GM18909 (cell line): Measurements from ENCODE around the gene MRPL12.

Experiments used
- ATAC-seq: cut with Tn5 transposase; IDR thresholded peaks from one replicate; pipeline ENCODE4 v1.9.1; 2021; ENCODE audit warnings: mild to moderate bottlenecking; ENCODE audit not compliant: unreplicated experiment, poor library complexity

The MRPL12 gene

DNA sequence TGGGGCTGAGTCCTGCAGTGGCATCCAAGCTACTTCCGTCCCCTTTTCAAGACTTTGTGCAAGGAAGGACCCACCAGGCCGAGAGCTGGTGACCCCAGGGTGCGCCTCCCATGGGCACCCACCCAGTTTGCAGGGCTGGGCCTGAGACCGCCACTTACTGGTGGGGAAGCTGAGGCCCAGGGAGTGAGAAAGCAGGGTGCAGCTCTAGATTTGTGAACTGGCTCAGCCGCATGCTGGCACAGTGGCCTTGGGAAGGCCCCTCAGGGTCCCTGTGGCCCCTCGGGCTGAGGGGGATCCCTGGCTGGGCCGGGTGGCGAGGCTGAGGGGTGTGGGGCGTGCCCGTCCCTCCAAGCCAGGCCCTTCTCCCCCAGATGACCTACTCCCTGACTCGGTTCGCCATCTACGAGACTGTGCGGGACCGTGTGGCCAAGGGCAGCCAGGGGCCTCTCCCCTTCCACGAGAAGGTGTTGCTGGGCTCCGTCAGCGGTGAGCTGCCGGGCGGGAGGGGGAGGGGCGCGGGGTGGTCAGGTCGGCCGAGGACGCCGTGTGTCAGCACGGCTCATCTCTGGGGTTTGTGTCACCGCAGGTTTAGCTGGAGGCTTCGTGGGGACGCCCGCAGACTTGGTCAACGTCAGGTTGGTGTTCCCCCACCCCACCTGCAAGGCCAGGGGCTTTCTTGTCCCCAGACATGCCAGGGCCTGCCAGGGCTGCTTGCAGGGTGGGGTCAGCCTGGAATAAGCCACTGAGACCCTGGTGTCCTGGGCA, 12.1 kb downstream of the MRPL12 start:
- no peak for ATAC-seq

DNA sequence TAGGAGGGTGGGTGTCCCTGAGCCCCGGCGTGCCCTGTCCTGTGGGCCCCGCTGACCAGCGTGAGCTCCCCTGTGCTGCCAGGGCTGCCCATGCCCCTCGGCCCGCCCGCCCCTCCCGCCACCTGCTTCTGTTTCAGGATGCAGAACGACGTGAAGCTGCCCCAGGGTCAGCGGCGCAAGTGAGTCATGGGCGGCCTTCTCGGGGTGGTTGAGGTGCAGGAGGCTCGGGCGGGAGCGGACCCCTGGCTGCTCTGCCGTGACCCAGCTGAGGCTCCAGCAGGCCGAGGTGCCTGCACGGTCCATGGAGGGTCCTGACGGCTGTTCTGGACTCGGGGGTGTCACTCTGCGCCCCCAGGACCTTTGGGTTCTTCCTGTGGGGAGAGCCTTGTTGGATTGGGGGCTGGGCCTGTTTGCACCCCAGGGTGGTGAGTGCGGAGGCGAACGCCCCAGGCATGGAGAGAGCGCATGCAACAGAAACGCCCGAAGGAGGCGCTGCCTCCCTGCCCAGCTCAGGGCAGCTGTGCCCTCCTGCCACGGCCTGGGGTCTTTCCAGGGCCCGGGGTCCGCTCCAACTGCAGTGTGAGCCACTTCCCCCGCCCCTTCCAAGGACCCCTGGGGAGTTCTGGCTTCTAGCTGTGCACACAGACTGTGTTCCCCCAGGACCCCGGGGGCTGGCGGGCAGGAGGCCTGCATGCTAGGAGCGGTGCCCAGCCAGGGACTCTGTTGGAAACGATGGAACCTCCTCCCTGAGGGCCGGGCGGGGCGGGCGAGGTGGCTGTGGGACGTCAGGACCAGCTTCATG, 12.9 kb downstream of the MRPL12 start:
- ATAC-seq: no peak

DNA sequence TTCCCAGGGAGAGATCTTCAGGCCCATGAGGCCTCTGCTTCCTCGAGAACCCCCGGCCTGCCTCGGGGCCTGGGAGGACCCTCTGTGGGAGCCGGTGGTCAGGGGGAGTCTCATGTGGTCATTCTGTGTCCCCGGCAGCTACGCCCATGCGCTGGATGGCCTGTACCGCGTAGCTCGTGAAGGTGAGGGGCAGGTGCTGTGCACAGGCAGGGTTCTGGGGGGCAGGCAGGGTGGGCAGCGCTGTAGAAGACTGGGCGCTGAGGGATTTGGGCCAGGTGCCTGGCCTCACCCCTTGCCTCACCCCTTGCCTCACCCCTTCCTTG, 13.5 kb downstream of the MRPL12 start:
- no peak for ATAC-seq

DNA sequence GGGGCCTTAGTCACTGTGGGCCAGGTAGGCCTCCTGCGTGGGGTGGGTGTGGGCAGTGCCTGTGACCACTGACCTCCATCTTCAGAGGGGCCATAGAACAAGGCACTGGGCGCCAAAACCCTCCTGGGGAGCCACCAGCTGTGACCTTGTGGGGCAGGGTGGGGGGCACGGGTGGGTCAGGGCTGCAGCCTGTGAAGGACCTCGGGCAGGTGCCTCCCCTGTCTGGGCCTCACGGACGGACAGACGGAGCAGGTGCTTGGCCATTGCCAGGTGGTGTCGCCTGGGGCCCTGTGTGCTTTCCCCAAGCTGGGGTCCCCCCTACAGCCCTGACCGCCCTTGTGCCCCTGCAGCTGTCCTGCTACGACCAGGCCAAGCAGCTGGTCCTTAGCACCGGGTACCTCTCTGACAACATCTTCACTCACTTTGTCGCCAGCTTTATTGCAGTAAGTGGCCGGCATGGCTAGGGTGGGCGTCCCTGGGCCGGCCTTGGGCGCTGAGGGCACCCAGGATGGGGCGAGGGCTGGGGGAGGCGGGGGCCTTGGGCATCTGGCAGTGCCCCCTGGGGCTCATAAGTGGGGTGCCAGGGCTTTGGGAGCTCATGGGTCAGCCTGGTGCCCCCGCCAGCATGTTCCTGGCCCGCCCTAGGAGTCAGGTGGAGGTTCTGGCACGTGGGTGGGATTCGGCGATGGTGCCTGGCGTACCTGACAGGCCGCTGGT, 14.0 kb downstream of the MRPL12 start:
- no peak for ATAC-seq

DNA sequence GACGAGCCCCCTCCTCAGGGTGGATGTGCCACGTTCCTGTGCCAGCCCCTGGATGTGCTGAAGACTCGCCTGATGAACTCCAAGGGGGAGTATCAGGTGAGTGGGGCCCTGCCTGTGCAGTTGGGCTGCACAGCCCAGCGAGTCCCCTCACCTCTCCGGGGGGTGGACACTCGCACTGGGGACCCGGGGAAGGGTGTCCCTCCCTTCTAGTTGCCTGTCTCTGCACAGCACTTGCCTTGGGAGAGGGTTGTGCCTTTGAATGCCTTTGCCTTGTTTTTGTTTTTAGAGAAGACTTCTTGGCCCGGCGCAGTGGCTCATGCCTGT, 14.6 kb downstream of the MRPL12 start:
- ATAC-seq: no peak

DNA sequence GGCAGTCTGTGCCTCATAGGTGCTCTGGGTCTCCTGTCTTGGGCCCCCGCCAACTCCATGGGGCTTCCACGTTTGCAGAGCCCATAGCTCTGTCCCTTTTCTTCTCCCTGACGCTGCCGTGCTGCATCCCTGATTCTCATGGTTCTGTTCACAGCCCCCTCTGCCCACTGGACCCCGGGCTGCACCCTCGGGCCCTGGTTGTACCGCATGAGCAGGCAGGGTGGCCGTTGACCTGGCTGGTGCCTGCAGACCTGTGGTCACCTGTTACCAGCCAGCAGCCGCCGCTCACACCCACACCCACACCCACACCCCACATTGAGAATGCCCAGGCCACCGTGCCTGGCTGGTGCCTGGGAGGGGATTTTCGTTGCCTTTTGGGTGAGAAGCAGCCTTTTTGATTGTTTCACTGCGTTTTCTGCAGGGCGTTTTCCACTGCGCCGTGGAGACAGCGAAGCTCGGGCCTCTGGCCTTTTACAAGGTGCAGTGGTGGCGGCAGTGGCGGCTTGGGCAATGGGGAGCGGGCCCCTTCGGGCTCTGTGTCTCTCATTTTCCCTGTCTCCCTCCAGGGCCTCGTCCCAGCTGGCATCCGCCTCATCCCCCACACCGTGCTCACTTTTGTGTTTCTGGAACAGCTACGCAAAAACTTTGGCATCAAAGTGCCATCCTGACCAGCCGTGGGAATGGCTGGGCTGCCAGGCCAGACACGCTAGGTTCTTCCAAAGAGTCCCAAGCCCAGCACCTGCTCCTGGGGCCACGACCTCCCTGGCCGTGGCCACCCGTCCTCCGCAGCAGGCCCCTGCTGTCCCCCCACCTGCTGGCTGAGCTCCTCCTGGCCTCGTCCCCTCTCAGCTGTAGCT, 16.5 kb downstream of the MRPL12 start:
- ATAC-seq: no peak

DNA sequence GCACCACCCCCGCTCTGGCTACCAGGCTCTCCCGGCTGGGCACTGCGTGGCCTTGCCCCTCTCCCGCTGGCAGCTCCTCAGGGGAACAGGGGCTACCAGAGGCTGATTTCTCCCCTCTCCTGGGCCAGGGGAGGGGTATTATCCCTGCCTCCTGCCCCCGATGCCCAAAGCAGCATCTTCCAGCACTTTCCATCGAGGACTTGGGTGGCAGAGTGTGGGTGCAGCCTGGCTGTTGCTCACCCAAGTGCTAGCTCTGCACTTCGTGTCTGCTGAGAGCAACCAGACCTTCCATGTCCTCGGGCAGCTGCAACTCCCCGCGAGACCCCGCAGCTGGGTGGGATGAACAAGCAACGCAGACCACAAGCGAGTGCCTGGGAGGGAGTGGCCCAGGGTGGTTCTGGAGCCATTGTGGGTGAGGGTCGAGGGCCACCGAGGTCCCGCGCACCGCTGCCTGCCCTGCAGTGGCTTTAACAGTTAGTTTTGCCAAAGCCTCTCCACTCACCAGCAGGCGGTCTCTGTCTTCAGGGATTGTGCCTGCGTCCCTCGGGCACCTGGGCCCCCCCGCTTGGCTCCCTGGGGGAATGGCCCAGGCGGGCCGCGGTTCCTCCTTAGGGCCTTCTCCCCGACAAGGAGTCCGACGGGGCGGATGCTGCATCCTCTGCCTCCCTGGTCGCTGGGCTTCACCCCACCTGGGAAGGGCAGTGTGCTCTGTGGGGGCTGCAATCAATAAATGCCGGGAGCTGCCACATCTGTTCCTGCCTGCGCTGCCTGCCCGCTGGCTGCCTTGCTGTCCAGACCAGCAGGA, 17.3 kb downstream of the MRPL12 start:
- no peak for ATAC-seq

DNA sequence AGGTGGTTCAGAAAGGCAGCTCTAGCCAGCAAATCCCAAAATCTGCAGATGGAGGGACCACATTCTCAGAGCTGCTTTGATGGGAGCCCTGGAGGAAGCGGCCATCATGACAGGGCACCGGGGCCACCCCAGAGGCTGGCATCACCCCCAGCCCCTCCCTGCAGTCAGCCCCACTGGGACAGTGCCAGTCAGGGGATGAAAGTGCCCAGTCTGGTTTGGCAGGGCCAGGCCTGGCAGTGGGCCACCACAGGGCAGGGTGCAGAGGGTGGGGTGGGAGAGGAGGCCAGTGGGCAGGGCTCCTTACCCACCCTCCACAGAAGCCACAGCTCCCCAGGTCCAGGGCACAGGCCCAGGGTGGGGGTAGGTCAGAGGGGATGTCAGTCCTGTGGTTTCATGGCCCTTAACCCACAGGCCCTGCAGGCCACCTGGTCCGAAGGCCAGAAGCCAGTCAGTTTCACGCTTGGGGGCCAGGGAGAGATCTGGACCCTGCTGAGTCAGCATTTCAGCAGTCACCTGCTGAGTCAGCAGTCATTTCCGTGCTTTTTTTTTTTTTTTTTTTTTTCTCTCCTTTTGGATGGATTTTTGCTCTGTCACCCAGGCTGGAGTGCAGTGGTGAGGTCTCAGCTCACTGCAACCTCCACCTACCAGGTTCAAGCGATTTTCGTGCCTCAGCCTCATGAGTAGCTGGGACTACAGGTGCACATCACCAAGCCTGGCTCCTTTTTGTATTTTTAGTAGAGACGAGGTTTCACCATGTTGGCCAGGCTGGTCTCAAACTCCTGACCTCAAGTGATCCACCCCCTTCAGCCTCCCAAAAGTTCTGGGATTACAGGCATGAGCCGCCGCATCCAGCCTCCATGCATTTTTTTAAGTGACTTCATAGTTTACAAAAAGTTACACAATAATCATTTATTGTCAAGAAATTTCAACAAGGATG, 19.3 kb downstream of the MRPL12 start:
- ATAC-seq: no peak

DNA sequence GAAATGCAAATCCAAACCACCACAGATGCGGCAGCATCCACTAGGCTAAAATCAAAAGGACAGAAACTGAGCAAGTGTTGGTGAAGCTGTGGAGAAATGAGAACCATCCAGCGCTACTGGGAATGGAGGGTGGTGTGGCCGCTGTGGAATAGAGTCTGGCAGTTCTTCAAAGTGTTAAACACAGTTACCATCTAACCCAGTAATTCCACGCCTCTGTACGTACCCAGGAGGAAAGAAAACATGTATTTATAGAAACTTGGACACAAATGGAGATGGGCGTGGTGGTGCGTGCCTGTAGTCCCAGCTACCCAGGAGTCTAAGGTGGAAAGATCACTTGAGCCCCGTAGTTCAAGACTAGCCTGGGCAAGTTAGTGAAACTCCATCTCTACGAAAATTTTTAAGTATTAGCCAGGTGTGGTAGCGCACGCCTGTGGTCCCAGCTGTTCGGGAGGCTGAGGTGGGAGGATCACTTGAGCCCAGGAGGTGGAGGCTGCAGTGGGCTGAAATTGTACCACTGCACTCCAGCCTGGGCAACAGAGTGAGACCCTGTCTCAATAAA, 20.6 kb downstream of the MRPL12 start:
- no peak for ATAC-seq

DNA sequence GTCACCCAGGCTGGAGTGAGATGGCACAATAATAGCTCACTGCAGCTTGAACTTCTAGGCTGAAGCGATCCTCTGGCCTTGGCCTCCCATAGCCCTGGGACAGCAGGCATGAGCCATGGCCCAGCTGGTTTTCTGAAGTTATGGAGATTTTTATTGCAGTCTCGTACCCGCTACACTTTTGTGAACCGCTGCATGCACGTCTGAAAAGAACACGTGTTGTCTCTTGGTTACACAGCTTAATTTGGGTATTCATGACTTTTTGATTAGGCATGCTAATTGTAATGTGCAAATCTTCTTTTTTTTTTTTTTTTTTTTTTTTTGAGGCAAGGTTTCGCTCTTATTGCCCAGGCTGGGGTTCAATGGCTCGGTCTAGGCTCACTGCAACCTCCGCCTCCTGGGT, 22.3 kb downstream of the MRPL12 start:
- ATAC-seq: no peak

DNA sequence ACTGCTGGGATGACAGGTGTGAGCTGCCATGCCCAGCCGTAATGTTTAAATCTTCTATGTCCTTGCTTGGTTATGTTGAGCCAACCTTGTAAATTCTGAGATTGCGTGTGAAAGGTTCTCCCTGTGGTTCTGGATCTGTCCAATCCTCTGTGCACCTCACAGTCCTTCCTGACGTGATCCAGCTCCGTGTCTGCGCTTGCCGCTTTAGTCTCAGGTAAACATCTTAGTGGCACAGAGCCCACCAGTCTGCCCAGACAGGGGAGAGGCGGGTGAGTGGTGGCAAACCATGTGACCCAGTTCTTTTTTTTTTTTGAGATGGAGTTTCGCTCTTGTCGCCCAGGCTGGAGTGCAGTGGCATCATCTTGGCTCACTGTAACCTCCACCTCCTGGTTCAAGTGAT, 22.8 kb downstream of the MRPL12 start:
- no peak for ATAC-seq

DNA sequence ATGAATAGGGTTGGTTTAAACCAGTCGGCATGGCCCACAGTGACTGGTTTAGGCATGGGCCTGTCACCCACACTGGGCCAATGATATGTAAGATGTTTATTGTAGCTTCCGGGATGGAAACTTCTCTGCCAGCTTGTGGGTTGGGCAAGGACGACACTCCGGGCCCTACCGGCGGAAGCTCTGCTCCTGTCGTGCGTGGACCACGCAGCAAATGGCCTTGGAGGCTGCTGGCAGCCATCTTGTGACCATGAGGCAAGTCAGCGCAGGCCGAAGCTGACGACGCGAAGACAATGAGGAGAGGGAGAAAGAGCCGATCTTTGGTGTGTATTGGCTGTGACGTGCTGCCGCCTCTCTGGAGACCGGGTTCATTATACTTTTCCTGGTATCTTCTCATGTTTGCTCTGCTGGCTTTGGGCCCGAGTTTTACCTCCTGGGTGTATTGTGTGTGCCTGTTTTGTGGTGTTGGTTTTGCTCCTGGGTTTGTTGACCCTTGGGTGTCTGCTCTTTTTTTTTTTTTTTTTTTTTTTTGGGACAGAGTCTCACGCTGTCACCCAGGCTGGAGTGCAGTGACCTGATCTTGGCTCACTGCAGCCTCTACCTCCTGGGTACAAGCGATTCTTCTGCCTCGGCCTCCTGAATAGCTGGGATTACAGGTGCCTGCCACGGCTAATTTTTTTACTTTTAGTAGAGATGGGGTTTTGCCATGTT, 24.3 kb downstream of the MRPL12 start:
- ATAC-seq: no peak

DNA sequence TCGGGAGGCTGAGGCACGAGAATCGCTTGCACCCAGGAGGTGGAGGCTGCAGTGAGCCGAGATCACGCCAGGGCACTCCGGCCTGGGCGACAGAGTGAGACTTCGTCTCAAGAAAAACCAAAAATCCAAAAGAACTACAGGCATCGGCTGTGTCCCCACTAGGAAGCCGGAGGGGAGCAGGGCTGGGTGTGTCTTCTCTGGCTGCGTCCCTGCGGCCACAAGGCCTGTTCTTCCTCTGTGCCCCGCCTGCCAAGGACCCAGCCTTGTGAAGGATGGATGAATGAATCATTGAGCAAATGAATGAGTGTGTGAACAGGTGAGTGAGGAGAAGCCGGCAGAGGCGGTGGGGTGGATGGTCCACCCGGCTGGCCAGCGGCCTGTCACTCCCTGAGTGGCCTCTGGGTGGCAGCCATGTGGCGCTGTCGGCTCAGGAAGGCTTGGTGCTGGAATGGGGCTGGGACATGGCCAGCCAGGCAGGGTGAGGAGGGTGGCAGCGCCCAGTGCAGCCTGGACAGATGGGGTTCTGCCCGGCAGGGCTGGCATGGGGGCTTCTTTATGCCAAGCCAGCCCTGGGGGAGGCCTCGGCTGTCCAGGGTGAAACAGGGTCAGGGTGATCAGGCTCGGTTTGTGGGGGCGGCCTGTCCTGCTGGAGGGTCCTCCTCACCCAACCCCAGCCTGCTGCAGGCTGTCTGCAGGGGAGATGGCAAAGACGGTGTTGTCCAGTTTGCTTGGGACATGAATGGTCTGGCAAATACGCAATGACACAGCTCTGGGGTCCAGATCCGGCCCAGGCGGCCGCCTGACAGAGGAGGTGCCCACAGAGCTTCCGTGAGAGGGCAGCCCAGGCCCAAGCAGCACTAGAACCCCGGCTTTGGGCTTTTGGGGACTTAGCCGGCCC, 30.6 kb downstream of the MRPL12 start:
- no peak for ATAC-seq

DNA sequence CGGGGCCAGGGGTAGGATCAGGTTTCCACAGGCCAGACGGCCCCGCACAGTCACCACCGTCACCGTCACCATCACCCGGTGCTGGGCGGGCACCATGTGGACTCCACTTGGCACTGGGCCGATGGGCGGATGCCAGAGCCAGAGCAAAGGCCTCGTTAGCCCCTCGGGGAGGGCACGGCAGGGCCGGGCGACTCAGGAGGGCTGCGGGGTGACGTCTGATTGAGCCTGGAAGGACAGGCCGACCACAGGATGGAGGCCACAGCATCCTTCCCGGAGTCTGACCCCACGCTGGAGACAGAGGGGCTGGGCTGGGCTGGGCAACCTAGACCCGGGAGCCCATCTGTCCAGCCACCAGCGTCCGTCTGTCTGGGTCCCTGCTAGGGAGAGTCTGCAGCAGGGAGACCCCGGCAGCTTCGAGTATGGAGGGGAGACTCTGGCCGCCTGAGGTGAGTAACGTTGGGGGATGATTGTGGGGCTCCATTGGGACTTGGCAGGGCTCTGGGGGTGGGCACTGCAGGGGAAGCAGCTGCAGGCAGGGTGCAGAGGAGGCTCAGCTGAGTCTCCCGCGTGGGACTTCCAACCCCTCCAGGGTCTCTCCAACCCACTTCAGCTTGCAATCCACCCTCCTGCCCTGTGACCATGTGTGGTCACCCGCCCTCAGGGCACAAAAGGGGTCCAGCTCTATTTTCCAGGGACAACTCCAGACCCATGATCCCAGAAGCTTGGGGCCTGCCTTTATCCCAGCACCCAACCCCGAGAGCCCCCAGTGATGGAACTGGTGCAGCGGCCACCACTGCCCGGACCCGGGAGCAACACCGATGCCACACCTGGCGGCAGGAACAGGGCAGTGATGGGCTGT, 31.5 kb downstream of the MRPL12 start:
- ATAC-seq: no peak

DNA sequence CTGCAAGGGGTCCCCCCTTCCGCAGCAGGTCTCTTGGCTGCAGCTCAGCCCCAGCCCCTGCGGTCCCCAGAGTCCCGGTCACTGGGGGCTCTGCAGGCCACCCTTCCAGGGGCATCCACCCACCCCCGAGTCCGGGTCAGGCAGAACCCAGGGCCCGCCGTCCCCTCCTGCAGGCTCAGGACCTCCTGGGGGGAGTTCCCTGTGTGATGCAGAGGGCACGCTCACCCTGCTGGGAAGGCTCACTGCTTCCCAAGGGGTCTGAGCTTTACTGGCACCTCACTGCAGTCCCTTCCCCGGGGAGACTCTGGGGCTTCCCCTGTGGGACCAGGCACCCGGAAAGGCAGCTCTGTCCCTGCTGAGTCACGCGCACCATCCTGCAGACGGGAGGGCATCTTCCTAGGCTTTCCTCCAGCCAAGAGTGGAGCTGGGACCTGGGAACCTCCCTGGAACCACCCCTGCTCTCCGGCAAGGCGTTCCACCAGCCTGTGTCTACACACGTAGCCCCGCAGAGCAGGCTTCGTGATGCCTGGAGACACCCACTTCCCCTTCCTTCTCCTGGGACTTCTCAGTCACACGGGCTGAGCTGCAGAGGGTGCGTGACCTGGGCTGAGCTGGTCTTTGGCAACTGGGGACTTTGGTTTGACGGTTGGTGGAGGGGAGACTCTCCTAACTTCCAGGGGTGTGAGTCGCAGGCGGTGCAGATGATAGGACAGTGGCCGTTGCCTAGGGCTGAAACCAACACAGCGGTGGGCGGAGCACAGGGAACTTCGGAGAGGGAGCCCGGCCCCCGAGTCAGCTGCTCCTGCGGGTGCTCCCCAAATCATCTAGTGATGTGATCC, 32.3 kb downstream of the MRPL12 start:
- no peak for ATAC-seq
